ENCODE results near the gene ESD. TPM values are rescaled to one million over a fixed set of nuclear protein-coding genes. Genes with fewer than 3 reads are reported as not detected.
A peak's percentile ranks its signal among the peaks of the same experiment; 100 is the strongest.

The ESD gene
- total and polyA plus RNA-seq, 4 donors: 113 to 223 (median 147) TPM

DNA sequence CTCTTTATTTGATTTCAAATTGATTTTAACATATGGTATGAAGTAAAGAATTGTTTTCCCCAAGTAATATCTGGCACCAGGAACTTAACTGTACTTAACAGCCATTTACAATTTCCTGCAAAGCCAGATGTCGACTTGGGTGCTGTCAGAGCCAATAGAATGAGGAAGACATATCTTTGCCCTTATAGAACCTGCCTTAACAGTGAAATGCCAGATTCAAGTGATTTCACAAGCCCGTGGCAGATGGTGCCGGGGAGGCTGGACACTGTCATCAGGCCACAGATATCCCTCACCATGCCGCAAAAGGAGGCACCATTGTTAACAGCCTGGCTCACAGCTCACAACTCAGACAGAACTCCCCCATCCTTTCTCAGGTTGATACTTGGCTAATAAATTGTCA is 48.7 kb downstream of the ESD start:
- intact Hi-C loops (cut with DNase I): no loop called here
- ATAC-seq (ENCODE audit: low FRiP score): no peak

DNA sequence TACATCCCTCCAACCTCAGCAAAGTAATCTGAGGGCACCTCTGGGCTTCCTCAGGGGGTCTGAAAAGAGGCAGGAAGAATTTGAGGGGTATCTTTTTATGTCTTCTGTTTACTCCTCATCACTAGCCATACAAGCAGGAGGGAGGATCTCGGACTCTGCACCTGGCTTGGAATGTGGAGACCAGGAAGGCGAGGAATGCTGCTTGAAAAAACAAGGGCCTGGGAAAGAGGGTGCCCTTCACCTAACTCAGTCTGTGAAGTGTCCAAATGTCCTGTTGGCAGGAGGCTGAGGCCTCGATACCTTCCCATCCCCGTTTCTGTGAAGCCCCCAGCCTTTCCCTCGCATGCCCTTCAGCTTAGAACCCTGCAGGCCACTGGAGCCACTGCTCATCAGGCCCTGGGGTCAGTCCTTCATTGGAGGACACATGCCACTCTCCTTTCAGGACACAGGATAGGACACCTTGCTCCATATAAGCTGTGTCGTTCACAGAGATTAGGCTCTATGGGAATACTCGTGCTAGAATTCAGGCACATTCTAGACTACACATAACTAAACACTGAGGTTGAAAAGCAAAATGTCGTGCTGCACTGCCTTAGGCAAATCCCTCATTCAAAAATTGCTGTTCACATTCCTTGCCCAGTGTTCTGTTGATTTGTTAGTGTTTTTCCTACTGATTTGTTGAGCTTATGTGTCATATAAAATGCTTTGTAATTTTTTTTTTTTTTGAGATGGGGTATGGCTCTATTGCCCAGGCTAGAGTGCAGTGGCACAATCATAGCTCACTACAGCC is 49.7 kb downstream of the ESD start:
- no peak for ATAC-seq (ENCODE audit: low FRiP score)
- H3K27ac ChIP-seq (ENCODE audit: low read depth in 1 of 2, low read length in 2 of 2): no peak overlapping the region
- intact Hi-C loops (cut with DNase I): no loop called here
- no peaks in the 10 kb centered on the region for H3K27me3 ChIP-seq (ENCODE audit: control insufficient read depth in 1 of 2, insufficient read depth in 2 of 2, low read length in 1 of 2)
- H3K9me3 ChIP-seq (ENCODE audit: control insufficient read depth, low read length): no peaks in the 10 kb centered on the region
- no peak for DNase-seq
- H3K4me3 ChIP-seq (ENCODE audit: low read length in 2 of 2): no peak overlapping the region
- 93 to 94% methylated on average over 8 of the region's 8 CpGs for WGBS, 2 donors
- peaks cover 5 to 7% of the 10 kb centered on the region in 2 donors for H3K36me3 ChIP-seq (ENCODE audit: control insufficient read depth in 1 of 2, insufficient read depth in 2 of 2, low read length in 1 of 2)
- H3K4me1 ChIP-seq (ENCODE audit: control insufficient read depth in 1 of 2, insufficient read depth in 2 of 2, low read length in 2 of 2): no peaks in the 10 kb centered on the region

More for the DNA sequence above, 48.7 kb downstream of the ESD start:
- H3K4me1 ChIP-seq (ENCODE audit: control insufficient read depth in 1 of 2, insufficient read depth in 2 of 2, low read length in 2 of 2): no peaks in the 10 kb centered on the region
- no peak overlapping the region for H3K27ac ChIP-seq (ENCODE audit: low read depth in 1 of 2, low read length in 2 of 2)
- no peak overlapping the region for H3K4me3 ChIP-seq (ENCODE audit: low read length in 2 of 2)
- WGBS, 2 donors: 85 to 87% methylated on average over 4 of the region's 4 CpGs
- H3K27me3 ChIP-seq (ENCODE audit: control insufficient read depth in 1 of 2, insufficient read depth in 2 of 2, low read length in 1 of 2): no peaks in the 10 kb centered on the region
- no peak for DNase-seq
- H3K9me3 ChIP-seq (ENCODE audit: control insufficient read depth, low read length): no peaks in the 10 kb centered on the region
- H3K36me3 ChIP-seq (ENCODE audit: control insufficient read depth in 1 of 2, insufficient read depth in 2 of 2, low read length in 1 of 2): peaks cover 6 to 7% of the 10 kb centered on the region in 2 donors

DNA sequence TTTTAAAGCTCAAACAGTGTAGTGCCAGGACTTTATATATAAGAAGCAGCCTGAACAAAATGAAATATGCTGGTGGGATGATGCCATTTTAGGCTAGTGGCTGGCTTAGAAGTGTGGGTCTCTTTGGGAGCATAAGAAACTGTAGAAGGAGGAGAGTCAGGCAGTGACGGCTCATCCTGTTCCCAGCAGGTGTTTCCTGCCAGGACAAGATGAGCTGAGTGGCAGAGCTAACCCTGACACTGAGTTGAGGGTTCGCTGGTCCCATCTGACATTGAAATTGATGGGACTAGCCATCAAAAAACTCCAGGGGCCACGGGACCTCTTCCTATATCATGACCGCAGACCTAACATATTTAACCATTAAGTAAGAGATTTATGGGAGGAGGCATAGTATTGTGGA is 51.3 kb downstream of the ESD start:
- ATAC-seq (ENCODE audit: low FRiP score) (no peak), DNase-seq (no peak)
- Histone ChIP-seq H3K36me3 (ENCODE audit: control insufficient read depth in 1 of 2, insufficient read depth in 2 of 2, low read length in 1 of 2) (peaks cover 1 to 13% of the 10 kb centered on the region in 2 donors), H3K27ac (ENCODE audit: low read depth in 1 of 2, low read length in 2 of 2) (no peak overlapping the region), H3K9me3 (ENCODE audit: control insufficient read depth, low read length) (no peaks in the 10 kb centered on the region), H3K4me1 (ENCODE audit: control insufficient read depth in 1 of 2, insufficient read depth in 2 of 2, low read length in 2 of 2) (no peaks in the 10 kb centered on the region), H3K4me3 (ENCODE audit: low read length in 2 of 2) (no peak overlapping the region), H3K27me3 (ENCODE audit: control insufficient read depth in 1 of 2, insufficient read depth in 2 of 2, low read length in 1 of 2) (no peaks in the 10 kb centered on the region)
- intact Hi-C loops (cut with DNase I): no loop called here
- 91 to 92% methylated on average over 4 of the region's 4 CpGs for WGBS, 2 donors

DNA sequence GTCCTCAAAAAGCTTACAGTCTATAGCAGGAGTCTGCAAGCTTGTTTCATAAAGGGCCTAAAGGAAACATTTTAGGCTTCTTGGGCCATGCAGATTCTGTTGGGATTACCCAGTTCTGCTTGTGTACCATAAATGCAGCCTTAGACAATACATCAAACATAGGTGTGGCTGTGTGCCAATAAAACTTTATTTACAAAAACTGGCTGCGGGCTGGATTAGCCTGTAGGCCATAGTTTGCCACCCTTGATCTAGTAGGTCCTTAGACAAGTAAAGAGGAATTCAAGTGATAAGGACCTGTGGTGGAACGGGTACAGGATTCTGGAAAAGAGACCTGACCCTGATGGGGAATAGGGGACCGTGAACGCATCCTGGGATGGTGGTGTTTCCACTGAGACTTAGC is 51.9 kb downstream of the ESD start:
- DNase-seq (no peak), ATAC-seq (ENCODE audit: low FRiP score) (no peak)
- H3K27ac ChIP-seq (ENCODE audit: low read depth in 1 of 2, low read length in 2 of 2): no peak overlapping the region
- intact Hi-C loops (cut with DNase I): no loop called here
- H3K9me3 ChIP-seq (ENCODE audit: control insufficient read depth, low read length): no peaks in the 10 kb centered on the region
- peaks cover 0 to 13% of the 10 kb centered on the region in 2 donors for H3K36me3 ChIP-seq (ENCODE audit: control insufficient read depth in 1 of 2, insufficient read depth in 2 of 2, low read length in 1 of 2)
- H3K4me1 ChIP-seq (ENCODE audit: control insufficient read depth in 1 of 2, insufficient read depth in 2 of 2, low read length in 2 of 2): no peaks in the 10 kb centered on the region
- 95 to 96% methylated on average over 4 of the region's 4 CpGs for WGBS, 2 donors
- no peak overlapping the region for H3K4me3 ChIP-seq (ENCODE audit: low read length in 2 of 2)
- H3K27me3 ChIP-seq (ENCODE audit: control insufficient read depth in 1 of 2, insufficient read depth in 2 of 2, low read length in 1 of 2): no peaks in the 10 kb centered on the region

DNA sequence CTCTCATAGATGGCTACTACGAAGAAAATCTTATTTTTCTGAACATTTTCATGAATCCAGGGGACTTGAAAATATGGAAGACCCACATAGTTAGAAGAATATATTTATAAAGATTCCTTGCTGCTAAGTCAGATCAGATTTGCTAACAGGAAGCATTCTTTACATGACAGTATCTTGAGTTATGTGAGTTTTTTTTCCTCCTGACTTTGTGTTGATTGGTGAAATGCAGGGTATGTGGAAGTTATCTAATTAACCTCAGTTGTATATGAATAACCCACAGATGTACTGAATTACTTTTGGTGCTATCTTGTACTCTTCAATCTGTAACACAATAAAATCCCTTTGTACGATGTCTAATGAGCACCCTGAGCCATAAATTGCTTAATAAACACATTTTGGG is 53.8 kb downstream of the ESD start:
- intact Hi-C loops (cut with DNase I): no loop called here
- H3K27ac ChIP-seq (ENCODE audit: low read depth in 1 of 2, low read length in 2 of 2): no peak overlapping the region

DNA sequence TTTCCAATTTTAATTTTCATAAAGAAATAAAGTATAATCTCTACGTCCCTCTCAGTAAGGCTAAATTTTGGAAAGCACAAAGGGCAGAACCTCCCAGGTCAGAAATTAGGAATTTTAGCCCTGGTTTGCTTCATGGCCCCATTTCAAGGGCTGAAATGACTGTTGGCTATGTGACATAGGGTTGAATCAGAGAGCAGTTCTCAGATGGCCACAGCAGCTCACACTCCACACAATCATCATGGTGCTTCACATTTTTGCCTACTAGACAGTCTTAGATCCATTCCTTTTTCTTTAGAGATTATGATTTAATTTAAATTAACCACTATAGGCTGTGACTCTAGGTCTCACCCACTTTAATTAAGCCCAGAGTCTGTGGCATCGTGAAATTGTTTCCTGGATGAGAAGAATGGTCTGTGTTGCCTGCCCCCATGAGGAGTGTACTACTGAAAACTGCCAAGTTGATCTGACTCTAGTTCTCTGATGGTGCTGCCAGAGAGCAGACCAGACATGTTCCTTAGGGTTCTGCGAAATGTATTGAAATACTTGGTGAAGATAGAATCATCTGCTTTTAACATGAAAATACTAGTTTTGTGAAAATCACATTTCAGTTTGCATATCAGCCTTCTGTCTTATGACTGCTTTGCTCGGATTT is 57.4 kb downstream of the ESD start:
- WGBS, 2 donors: 92 to 93% methylated on average over 4 of the region's 4 CpGs
- H3K27ac ChIP-seq (ENCODE audit: low read depth in 1 of 2, low read length in 2 of 2): no peak overlapping the region
- DNase-seq (no peak), ATAC-seq (ENCODE audit: low FRiP score) (peak; percentile 50)
- peaks cover 0 to 13% of the 10 kb centered on the region in 2 donors for H3K36me3 ChIP-seq (ENCODE audit: control insufficient read depth in 1 of 2, insufficient read depth in 2 of 2, low read length in 1 of 2)
- intact Hi-C loops (cut with DNase I): no loop called here
- H3K27me3 ChIP-seq (ENCODE audit: control insufficient read depth in 1 of 2, insufficient read depth in 2 of 2, low read length in 1 of 2): no peaks in the 10 kb centered on the region
- no peak overlapping the region for H3K4me3 ChIP-seq (ENCODE audit: low read length in 2 of 2)
- no peaks in the 10 kb centered on the region for H3K9me3 ChIP-seq (ENCODE audit: control insufficient read depth, low read length)
- no peaks in the 10 kb centered on the region for H3K4me1 ChIP-seq (ENCODE audit: control insufficient read depth in 1 of 2, insufficient read depth in 2 of 2, low read length in 2 of 2)

More for the DNA sequence above, 53.8 kb downstream of the ESD start:
- ATAC-seq (ENCODE audit: low FRiP score) (no peak), DNase-seq (no peak)
- 85 to 95% methylated on average over 2 of the region's 2 CpGs for WGBS, 2 donors
- H3K9me3 ChIP-seq (ENCODE audit: control insufficient read depth, low read length): no peaks in the 10 kb centered on the region
- H3K4me3 ChIP-seq (ENCODE audit: low read length in 2 of 2): no peak overlapping the region
- H3K27me3 ChIP-seq (ENCODE audit: control insufficient read depth in 1 of 2, insufficient read depth in 2 of 2, low read length in 1 of 2): no peaks in the 10 kb centered on the region
- H3K4me1 ChIP-seq (ENCODE audit: control insufficient read depth in 1 of 2, insufficient read depth in 2 of 2, low read length in 2 of 2): no peaks in the 10 kb centered on the region
- peaks cover 0 to 13% of the 10 kb centered on the region in 2 donors for H3K36me3 ChIP-seq (ENCODE audit: control insufficient read depth in 1 of 2, insufficient read depth in 2 of 2, low read length in 1 of 2)

DNA sequence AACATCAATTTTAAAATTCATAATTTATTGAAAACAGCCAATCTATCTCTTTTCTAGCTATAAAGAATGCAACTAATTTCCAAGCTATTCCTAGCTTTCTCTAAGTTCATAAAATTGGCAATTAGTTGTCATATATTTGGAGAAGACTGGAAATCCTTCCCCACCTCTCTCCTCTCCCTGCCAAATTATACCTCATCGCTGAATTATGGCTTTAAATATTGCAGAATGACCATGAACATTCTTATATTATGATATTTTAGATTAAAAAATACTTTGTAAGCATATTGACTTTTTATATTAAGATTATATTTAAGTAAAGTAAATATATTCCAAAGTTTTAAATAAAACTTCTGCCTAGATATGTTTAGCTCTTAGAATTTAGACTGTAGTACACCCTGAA is 58.2 kb downstream of the ESD start:
- Histone ChIP-seq H3K4me1 (ENCODE audit: control insufficient read depth in 1 of 2, insufficient read depth in 2 of 2, low read length in 2 of 2) (no peaks in the 10 kb centered on the region), H3K4me3 (ENCODE audit: low read length in 2 of 2) (no peak overlapping the region), H3K27me3 (ENCODE audit: control insufficient read depth in 1 of 2, insufficient read depth in 2 of 2, low read length in 1 of 2) (no peaks in the 10 kb centered on the region), H3K27ac (ENCODE audit: low read depth in 1 of 2, low read length in 2 of 2) (no peak overlapping the region), H3K36me3 (ENCODE audit: control insufficient read depth in 1 of 2, insufficient read depth in 2 of 2, low read length in 1 of 2) (peaks cover 0 to 9% of the 10 kb centered on the region in 2 donors), H3K9me3 (ENCODE audit: control insufficient read depth, low read length) (no peaks in the 10 kb centered on the region)
- DNase-seq (no peak), ATAC-seq (ENCODE audit: low FRiP score) (no peak)
- 88 to 94% methylated on average over 1 of the region's 1 CpG for WGBS, 2 donors
- intact Hi-C loops (cut with DNase I): no loop called here

DNA sequence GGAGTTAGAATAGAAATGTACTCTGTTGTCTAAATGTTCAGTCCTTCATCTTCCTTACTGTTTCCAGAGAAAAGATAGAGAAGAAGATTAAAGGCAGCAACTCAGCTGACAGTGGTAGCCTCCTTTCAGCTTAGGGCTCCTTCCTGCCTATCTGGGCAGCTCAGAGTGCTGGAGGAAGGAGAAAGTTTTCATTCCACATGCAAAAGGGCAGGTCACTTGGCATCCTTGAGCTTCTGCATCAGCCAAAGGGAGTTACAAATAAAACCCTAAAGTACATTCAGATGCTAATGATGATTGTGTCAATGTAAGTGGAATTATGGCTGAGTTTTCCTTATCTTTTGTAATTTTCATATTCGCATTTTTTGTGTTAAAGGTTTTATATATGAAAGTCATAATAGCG is 58.9 kb downstream of the ESD start:
- WGBS, 2 donors: 91 to 94% methylated on average over 2 of the region's 2 CpGs
- ATAC-seq (ENCODE audit: low FRiP score): no peak
- Histone ChIP-seq H3K27me3 (ENCODE audit: control insufficient read depth in 1 of 2, insufficient read depth in 2 of 2, low read length in 1 of 2) (no peaks in the 10 kb centered on the region), H3K36me3 (ENCODE audit: control insufficient read depth in 1 of 2, insufficient read depth in 2 of 2, low read length in 1 of 2) (peaks cover 0 to 9% of the 10 kb centered on the region in 2 donors), H3K4me3 (ENCODE audit: low read length in 2 of 2) (no peak overlapping the region), H3K9me3 (ENCODE audit: control insufficient read depth, low read length) (no peaks in the 10 kb centered on the region), H3K27ac (ENCODE audit: low read depth in 1 of 2, low read length in 2 of 2) (no peak overlapping the region), H3K4me1 (ENCODE audit: control insufficient read depth in 1 of 2, insufficient read depth in 2 of 2, low read length in 2 of 2) (no peaks in the 10 kb centered on the region)
- no peak for DNase-seq
- intact Hi-C loops (cut with DNase I): no loop called here
